ENCODE measurements around the gene COG8.
A peak's percentile ranks its signal among the peaks of the same experiment; 100 is the strongest.
"Not testable (repeated sequence)": the region's sequence is repeated elsewhere in the genome, so short reads cannot be mapped to it uniquely, and the experiment has no call there.

COG8 gene

DNA sequence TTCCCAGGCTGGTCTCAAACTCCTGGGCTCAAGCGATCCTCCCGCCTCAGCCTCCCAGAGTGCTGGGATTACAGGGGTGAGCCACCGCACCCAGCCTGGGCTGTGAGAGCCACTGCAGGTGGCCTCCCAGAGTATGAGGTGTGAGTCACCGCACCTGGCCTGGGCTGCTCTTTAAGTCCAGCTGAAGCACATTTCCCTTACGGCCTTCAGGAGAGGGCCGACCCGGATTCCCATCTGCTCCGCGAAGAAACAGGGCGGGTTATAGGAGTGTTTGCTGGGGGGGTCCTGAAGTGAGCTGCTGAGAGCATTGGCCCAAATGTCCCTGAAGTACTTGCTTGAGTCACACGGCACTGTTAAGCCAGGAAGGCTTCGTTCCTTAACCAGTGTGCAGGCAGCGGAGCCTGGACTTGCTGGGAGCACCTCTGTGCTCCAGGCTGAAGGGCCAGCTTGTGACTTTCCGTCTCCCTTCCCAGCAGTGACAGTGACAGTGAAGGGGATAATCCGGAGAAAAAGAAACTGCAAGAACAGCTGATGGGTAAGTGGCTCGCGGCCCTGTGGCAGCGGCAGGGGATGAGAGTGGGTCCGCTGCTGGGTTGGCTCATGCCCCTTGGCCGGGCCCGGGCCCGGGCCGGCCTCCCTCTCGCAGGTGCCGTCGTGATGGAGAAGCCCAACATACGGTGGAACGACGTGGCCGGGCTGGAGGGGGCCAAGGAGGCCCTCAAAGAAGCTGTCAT, 21.0 kb downstream of the COG8 start:
- no peak for DNase-seq

DNA sequence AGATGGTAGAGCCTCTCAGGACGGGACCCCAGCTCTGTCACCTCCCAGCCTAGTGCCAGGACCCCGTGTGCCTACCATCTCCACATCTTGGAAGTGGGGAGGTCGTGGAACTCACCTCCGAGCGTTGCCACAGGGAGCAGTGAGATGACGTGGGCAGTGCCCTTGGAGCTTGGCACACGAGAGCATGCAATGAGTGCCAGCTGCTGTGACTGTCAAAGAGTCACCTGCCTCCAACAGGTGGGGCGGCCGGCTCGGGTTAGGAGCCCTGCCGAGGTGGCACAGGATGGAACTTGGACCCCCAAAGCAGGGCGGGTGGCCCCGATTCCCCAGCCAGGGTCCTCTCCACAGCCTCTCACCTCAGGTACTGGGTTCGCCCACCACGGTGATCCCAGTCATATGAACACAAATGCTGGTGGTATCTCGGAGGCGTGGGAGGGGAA, 22.7 kb downstream of the COG8 start:
- no peak for DNase-seq

DNA sequence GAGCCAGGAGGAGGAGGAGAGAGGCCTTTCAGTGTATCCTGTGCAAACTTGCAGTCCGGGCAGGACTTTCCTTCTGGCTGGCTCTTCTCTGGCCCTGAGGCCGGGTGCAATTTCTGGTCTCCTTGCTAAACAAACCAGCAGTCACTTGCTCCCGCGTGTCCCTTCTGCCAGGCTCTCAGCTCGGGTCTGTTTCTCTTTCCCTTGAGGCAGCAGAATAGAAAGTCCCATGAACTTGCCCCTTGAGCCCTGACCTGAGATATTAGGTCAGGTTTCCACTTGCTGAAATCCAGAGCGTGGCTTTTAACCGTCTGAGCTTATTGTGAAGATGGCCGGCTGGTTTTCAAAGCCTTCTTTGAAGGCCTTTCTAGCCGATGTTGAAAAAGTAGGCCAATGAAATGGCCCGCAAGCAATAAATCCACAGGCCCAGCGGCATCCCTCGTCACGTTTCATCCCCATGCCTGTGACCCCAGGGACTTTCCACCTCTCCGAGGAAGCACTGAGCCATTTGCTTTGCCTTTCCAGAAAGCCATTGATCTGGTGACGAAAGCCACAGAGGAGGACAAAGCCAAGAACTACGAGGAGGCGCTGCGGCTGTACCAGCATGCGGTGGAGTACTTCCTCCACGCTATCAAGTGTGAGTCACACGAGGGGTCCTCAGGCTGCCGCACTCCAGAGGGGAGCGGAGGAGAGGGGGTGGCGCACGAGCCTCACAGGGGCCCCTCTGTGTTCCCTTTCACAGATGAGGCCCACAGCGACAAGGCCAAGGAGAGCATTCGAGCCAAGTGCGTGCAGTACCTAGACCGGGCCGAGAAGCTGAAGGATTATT, 23.7 kb downstream of the COG8 start:
- DNase-seq: no peak

DNA sequence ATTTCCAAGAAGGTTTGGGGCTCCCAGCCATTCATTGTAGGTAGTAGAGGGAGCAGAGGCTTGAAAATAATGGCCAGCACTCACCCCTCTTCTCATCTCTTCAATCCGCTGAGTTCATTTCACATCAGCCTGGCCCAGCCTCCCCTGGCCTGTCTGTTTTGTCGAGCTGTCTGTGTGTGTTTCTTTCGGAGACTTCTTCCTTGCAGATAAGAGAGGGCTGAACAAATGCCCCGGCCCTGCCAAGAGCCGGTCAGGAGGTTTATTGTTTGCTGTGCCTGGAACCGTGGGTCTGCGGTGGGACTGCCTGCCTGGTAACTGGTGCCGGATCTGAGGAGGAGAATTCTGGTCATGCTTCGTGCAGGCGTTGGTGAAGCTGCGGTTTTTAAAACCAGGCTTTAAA, 24.8 kb downstream of the COG8 start:
- no peak for DNase-seq

DNA sequence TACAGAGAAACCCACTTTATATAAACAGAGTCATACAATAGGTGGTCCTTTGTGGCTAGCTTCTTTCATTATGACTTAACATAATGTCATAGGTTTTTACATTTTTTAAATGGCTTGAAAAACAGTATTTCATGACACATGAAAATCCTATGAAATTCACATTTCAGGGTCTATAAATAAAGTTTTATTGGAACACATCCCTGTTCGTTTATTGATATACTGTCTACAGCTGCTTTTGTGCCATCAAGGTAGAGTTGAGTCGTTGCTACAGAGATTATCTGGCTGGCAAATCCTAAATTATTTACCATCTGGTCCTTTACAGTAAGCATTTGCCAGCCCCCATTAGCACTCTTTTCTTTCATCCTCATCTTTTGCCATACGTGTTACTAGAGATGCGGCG, 25.9 kb downstream of the COG8 start:
- DNase-seq: no peak

DNA sequence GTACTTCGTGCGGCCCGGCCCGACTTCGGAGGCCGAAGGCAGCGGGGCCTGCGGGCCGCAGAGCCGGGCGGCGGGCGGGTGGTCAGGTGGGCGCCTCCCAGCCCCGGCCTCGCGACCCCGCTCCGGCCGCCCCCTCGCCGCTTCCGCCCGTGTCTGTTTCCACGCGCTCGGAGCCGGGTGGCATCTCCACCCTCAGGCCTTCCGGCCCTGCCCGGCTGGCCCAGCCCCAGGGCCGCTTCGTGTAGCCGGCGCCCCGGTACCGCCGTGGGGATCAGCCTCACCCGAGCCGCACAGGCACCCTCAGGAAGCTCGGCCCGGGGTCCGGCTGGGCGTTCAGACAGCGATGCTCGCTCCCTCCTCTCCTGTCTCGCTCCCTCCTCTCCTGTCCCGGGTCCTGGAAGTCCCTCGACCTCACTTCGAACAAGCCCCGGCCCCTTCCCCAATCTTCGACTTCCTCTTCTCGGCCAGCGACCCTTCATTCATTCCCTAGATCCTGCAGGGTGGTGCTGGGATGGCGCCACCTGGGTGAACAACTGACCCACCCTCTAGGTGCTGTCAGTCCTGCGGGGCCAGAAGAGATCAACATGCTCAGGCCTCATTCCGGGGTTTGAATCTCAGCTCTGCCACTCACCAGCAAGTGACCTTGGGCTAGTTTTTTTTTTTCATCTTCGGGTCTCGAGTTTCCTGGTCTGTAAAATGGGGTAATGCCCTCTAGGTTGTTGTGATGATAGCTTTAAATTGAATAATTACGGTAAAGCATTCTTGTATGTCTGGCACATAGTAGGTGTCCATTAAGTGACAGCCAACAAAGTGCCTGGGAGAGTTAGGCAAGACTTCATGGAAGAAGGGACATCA, 27.6 kb downstream of the COG8 start:
- no peak for DNase-seq

DNA sequence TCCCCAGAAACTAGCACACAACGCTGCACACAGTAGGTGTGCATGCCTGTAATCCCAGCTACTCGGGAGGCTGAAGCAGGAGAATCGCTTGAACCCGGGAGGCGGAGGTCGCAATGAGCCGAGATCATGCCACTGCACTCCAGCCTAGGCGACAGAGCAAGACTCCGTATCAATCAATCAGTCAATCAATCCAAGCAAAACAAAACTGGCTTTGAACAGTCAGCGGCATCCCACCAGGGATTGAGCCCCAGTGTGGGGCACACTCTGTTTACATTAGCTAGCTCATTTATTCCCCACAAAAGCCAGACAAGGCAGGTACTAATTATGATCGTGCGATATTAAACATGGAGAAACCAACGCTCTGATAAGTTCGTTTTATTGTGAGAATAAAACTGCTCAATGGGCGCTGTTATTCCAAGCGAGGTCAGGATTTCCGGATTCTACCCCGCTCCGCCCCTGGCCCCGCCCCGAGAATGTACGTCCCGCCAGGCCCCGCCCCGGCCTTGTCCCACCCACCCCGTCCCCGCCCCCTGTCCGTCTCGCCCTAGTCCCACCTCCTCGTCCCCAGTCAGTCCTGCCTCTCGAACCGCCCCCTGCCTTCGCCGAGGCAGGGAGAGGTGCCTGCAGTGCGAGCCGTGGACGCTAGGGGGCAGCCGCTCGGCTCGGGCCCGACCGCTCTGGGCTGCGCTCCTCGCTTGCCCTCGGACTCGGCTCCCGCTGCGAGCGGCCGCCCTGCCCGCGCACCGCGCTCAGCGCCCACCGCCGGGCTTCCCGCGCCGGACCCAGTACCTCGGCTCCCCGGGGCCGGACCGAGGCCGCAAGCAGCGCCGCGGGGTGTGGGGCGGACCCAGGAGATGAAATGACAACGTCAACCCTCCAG, 28.5 kb downstream of the COG8 start, which contains the start of gene VPS4A:
Gene VPS4A (plus strand): TSS at position 698 of the 880 bp plus-strand sequence. CDS start 162 bp downstream, at position 860.
- peak; percentile 63 for DNase-seq

DNA sequence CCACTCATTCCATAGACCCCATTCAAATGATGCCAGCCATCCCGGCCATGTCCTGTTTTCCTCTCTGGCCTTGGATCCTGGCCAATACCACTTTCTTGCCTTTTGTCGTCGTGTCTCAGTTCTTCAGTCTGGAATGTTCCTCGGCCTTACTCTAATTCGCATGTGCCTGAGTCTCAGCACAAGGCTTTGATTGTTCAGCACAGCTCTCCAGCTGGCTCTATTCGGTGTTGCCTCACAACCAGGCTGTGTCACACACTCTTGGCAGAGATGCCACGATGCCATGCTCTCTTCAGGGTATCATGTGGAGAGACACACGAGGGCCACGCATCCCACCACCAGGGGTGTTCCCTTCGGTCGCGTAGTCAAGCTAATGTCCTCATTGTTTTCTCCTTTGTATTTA, 30.0 kb downstream of the COG8 start:
- DNase-seq: no peak

DNA sequence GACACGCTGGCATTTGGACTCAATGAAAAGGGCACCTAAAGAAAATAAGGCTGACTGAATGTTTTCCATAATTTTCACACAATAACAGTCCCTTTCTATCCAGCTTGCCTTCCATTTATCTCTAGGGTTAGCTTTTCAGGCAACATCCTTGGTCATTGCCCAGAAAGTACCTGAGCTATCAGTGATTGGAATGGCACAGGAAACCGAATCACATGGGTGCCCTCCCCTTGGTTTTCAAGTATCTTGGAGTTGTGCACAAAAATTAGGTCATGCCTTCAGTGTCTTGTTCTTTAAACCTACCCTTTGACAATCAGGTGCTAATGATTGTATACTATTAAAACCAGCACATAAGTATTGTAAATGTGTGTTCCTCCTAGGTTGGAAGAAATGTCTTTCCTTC, 31.5 kb downstream of the COG8 start:
- no peak for DNase-seq

DNA sequence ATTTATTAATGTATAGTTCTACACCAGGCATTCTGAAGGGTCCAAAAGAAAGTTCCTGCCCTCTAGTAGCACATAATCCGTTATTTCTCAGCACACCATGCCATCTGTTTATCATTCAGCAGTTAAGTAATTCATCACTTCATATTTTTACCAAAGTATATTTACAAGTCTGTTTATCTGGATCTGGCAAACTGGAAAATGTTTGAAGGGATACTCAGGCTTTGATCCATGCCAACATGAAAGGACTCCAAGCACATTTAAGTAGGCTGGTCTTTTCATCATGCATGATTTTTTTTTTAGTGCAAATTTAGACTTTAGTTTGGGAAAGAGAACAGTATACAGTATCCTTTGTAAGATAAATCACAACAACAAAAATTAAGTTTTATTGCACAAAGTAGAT, 32.3 kb downstream of the COG8 start:
- no peak for DNase-seq

DNA sequence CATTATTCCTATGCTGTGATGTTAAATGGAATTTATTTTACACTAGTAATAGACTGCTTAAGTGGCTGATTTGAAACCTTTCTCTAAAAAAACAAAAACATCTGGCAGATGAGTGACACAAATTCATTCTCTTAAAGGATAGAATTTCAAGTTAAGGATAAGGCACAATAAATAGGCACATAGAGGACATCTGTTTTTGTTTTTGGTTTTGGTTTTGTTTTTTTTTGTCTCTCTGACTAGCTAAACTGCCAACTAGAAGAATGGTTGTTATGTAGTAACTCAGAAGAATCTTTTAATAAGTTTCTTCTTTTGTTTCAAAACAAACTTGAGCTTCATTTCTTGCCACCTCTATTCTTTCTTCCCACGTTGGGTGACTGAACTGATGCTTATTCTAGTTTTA, 33.3 kb downstream of the COG8 start:
- DNase-seq: no peak

DNA sequence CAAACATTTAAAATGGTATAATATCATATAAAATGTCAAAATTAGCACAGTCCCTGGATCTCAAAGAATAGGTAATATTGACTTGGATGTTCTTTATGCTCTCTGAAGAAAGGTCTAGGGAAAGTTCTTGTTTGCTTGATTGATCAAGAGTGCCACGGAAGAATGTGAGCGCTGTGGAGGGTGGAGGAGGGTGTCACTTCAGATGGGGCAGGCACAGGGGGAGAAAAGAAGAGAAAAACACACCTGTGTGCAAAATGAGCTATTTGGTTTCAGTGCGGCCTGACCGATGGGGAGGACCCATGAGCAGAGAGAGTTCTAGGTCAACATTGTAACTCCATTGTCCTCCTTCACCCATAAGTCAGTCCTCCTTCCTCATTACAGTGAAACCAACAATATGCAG, 37.1 kb downstream of the COG8 start:
- DNase-seq: no peak

DNA sequence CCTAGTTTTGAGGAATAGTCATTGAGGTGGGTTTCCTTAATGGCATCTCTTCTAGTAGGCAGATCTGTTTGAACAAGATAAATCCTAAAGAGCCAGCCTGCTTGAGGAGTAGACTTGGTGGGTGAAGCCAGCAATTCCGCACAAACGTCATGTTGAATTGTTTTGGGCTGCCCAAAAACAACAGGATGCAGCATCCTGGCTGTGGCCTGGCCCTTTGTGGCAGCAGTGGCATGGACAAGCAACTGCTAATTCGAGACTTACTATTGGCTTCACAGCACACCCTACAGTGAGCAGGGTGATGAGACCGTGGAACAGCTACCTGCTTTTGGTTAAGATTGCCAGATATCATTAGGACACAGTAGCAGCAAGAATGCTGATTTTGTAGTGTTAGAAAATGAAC, 37.5 kb downstream of the COG8 start:
- no peak for DNase-seq

DNA sequence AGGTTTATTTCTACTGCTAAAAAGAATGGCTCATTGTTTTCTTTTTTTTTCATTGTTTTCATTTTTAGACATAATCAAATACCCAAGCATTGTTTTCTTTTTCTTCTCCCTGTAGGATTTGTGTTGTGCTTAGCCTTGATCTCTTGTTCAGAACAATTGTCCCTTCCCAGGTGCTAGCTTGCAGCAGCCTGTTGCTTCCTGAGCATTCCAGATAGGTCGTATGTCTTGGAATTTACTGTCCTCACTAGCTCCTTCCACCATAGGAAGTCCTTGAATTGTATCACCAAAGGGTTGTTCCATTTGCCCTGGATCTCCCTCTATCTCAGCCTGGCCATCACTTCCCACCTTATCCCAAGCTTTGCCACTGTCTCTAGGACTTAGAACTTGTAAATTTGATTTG, 38.2 kb downstream of the COG8 start:
- DNase-seq: no peak

DNA sequence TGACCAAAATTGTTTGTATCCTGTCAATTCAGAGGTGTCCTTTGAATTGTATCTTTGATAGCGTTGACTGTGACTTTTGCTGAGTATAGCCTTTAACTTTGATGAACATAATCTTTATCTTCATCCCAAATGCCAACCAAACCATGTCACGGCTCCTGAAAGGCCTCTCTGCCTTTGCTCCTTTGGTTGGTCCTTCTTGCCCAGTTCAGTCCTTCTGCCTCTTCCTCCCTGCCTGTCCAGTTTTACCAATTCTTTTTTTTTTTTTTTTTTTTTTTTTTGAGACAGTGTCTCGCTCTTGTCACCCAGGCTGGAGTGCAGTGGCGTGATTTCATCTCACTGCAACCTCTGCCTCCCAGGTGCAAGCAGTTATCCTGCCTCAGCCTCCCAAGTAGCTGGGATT, 41.1 kb downstream of the COG8 start:
- no peak for DNase-seq

DNA sequence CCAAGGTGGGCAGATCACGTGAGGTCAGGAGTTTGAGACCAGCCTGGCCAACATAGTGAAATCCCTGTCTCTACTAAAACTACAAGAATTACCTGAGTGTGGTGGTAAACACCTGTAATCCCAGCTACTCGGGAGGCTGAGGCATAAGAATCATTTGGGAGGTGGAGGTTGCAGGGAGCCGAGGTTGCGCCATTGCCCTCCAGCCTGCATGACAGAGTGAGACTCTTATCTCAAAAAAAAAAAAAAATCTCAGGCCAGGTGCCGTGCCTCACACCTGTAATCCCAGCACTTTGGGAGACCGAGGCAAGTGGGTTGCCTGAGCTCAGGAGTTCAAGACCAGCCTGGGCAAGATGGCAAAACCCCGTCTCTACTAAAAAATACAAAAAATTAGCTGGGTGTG, 42.6 kb downstream of the COG8 start:
- not testable (repeated sequence) for DNase-seq

DNA sequence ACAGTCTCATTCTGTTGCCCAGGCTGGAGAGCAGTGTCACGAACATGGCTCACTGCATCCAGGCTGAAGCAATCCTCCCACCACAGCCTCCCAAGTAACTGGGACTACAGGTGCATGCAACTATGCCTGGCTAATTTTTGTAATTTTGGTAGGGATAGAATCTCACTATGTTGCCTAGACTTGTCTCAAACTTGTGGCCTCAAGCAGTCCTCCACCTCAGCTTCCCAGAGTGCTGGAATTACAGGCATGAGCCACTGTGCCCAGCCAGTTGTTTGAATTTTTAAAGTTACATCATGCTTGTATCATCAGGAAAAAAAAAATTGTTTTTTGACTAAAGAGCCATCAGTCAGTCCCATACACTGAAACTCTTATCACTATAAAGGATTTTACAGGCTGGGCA, 45.3 kb downstream of the COG8 start:
- DNase-seq: no peak

DNA sequence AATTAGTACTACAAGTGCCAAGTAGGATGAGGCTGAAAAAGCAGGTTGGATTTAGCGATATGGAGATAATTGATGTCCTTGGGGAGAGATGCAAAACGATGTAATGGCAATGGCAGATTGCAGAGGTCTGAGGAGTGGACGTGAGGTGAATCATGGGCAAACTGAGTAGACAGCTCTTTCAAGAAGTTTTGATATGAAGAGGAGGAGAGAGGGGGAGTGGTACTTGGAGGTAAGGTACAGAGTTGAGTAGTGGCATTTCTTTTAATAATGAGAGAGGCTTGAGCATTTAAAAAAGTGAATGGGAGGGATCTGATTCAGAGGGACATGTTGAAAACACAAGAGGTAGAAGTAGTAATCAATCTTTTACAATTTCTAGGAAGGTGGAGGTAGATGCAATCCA, 46.0 kb downstream of the COG8 start:
- DNase-seq: no peak

DNA sequence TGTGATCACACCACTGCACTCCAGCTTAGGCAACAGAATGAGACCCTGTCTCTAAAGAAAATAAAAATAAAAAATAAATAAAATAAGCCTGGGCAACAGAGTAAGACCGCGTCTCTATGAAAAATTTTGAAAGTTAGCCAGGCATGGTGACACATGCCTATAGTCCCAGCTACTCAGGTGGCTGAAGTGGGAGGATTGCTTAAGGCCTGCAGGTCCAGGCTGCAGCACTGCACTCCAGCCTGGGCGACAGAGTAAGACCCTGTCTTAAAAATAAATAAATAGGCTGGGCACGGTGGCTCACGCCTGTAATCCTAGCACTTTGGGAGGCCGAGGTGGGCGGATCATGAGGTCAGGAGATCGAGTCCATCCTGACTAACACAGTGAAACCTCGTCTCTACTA, 47.7 kb downstream of the COG8 start:
- DNase-seq: not testable (repeated sequence)

DNA sequence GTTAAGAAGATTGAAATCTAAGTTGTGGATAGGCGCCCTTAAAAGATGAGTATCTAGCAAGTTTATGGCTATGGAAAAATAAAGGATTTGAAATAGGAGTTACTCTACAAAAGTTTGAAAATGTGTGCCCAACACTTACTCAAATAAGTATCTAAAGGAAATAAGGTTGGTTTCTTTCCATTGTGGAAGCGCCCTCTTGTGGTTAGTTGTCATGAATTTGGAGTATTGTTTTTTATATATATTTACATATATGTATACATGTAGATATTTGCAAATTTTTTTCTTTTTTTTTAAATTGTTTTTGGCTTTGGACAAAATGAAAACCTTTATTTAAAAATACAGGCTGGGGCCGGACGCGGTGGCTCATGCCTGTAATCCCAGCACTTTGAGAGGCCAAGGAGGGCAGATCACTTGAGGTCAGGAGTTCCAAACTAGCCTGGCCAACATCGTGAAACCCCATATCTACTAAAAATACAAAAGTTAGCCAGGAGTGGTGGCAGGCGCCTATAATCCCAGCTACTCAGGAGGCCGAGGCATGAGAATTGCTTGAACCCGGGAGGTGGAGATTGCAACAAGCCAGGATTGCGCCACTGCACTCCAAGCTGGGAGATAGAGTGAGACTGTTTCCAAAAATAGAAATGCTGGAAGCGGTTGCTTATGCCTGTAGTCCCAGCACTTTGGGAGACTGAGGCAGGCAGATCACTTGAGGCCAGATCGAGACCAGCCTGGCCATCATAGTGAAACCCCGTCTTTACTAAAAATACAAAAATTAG, 52.2 kb downstream of the COG8 start:
- no peak for DNase-seq

DNA sequence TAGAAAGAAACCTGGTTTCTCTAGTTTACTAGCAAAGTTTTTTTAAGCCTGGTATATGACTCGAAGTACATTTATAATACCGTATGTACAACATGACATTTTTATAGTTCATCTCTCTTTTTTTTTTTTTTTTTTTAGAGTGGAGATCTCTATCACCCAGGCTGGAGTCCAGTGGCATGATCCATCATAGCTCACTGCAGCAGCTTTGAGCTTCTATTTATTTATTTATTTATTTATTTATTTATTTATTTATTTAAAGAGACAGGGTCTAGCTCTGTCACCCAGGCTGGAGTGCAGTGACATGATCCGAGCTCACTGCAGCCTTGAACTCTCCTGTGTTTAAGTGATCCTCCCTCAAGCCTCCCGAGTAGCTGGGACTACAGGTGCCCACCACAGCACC, 54.1 kb downstream of the COG8 start:
- DNase-seq: no peak

DNA sequence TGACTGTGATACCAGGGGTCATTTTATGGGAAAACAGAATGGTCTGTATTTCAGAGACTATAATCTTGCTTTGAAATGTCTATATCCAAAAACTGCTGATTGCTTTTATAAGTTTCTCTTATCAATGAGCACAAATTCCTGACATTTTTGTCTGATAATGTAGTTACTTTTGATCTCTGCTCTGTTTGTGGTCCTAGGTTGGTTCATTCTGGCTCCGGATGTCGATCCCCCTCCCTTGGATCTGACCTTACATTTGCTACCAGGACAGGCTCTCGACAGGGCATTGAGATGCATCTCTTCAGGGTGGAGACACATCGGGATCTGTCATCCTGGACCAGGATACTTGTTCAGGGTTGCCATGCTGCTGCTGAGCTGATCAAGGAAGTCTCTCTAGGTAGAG, 55.5 kb downstream of the COG8 start:
- no peak for DNase-seq

Measured in NCI-H1436 treated with DMSO at 0.1 percent for 48 hours (cell line).